ENCODE data around the gene ITGA5.

Gene ITGA5

DNA sequence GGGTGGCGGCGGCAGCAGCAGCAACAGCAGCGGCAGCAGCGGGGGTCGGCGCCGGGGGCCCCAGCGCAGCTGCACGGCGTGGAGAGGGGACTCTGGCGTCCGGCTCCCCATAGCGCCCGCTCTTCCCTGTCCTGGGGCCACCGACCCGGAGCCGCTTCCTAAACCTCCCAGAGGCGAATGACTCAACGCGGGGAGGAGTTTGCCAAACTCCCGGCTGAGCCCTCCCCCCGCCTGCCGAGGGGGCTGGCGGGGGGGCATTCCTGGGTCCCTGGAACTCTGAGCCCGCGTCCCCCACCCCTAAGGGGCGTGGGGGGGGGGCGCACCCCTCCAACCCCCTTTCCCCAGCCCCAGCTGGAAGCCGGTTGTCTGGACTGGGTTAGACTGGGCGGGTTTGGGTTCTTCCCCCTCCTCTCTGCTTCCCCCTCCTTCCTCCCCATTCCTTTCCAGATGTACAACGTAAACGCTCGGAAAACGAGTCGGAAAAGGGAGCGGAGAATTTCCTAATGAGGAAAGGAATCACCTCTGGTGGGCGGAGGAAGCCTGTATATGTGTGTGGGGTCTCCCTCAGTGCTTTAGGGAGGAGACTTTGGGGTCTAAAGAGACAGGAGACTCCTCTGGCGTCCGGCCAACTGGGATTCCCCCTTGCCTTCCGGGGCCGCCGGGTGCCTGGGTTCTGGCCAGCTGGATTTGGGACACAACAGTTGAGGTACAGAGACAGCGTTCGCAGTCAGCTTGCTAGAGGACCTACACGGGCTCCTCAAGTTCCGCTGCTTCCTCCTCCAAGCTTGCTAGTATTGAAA is at the start of gene ITGA5:
Gene ITGA5, minus strand, starts transcription at position 179 of the 800 bp plus-strand sequence. Its CDS starts 68 bp downstream, at position 111.
- no peak for DNase-seq (ENCODE audit: low read depth, low spot score)

DNA sequence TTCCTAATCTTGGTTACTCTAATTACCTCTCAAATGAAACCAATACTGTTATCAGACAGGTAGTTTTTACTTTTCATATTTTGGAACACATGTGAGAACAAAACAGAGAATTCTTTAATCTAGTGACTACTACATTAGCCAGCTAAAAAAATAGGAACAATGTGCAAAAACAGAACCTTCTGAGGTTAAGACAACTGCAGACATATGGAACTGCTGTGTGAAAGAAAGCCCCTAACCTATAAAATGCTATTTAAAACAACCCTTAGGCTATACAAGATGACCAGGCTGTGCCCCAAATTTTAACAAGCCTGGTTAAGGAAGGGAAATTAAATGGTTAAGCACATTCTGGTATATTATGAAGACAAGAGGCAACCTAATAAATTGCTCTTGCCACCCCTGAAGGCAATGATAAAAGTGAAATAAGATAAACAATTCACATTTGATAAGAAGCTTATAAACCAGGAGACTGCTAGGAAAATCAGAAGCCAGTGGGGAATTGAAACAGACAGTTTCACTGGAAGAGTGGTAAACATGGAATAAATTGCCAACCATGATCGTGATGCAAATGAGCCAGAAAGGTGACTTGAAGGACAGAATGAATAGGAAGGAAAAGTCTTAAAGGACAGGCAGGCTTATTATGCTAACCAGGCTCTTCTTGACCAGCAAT is 46.9 kb upstream of the ITGA5 start:
- DNase-seq (ENCODE audit: low read depth, low spot score) = no peak

DNA sequence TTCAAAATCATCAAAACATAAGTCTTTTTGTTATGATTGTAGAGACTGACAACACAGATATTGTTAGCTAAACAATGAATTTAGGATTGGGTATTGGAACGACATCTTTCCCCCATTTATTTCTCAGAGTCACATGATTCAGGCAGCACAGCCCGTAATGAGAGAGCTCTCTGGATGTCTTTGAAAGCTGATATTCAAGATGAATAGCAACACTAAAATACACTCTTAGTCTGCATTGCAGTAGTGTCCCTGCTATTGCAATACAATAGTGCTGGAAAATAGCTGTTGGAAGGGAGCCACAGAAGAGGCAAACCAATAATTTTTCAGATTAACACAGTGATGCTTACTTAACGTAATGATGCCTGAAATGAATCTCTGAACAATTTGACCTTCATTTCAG is 44.4 kb upstream of the ITGA5 start:
- DNase-seq (ENCODE audit: low read depth, low spot score) = no peak

DNA sequence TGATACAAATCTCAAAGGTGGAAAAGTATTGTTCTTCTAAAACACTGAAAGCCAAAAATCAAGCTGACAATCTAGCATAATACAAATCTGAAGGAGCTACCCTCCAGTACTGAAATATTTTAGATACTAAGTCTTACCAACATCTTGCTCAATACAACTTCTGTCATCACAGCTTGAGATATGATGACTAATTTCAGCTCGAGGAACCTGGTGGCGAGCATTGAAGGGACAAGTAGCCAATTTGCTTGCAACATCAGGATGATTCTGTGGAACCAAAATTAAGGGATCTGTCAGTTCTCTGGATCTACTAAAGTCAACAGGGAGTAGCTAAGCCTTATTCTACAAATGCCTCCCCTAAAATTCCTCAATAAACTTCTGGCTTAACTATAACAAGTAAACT is 44.0 kb upstream of the ITGA5 start:
- no peak for DNase-seq (ENCODE audit: low read depth, low spot score)

DNA sequence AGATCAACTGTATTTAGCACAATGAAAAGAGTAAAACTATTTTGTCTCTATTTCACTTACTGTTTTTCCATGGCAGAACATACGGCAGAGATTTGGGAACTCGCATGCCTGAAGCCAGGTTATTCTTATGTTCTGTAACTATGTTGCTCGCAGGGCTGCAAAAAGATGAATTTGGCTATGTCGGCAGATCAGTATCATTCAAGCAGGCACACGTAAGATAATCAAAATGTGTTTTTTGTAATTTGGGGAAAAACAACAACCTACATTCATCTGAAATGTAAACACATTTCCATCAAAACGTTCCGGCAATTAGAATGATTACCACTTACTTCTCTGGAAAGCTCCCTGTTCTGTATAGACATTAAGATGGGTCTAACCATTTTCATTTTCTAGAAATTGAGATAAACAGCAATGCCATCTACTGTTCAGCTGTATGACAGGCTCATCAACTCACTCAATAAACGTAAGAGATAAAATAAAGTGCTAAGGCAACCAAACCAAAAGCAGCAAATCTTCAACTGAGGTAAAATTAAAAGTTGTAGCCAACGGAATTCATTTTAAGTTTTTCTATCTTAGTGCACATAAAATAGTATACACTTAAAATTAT is 41.4 kb upstream of the ITGA5 start:
- DNase-seq (ENCODE audit: low read depth, low spot score) = no peak

DNA sequence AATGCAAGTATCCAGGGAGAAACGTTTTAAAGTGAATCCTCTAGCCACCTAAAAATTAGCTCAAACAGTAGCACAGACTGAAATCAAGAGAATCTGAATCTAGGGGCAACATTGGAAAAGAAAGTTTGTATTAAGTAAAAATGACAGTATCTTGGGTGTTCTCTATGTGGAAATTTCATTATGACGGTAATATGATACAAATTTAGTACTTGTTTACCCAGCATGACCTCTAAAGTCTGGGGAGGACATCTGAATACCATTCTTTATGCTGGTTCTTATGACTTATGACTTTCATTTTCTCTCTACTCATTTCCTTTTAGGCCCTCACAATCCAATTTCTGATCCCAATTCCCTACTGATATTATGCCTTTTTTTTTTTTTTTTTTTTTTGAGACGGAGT is 40.3 kb upstream of the ITGA5 start:
- no peak for DNase-seq (ENCODE audit: low read depth, low spot score)

DNA sequence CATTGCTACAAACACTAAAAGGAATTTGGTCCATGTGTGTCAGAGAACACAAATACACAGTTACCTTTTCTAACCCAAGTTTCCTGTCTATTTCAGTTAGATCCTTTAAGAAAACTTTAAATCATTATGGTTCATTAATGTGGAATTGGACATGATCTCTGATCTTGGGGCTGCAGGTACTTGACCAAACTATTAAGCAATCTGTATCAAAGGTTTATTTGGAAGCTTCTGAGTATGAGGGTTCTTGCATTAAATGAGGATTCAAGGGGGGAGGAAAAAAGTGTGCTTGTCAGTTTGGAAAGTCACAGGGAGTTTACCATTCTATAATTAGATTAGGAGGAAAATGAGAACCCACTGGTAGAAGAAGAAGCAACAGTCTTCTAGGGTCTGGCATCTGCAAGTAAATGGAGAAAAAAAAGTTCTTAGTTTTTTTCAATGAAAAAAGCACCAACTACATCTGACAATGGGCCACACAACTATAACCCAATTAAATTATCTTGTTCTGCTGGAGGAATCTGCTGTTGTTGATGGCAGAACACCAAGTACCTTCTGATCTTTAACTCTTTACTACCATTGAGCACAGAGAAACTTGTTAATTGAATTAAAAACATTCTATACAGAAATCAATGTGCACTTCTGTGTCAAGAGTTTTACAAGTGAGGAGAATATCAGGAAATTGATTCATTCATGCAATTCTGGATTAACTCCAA is 36.8 kb upstream of the ITGA5 start:
- DNase-seq (ENCODE audit: low read depth, low spot score) = no peak

DNA sequence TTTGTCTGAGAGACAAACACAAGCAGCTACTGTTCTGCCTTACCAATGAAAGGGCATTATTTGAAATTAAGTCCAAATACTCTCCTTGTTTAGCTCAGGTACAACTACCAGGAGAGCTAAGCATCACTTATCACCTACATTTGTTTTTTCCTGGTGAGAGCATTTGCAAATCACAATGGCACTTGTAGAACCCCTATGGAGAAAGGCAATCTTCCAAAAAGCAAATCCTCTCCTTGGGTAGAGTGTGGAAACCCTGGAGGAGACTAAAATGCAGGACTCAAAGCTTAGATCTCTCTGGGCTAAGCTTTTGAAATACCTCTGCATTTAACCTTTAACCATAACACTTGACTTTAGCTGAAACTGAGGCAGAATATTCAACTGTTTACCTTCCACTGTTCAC is 33.6 kb upstream of the ITGA5 start:
- DNase-seq (ENCODE audit: low read depth, low spot score) = no peak

DNA sequence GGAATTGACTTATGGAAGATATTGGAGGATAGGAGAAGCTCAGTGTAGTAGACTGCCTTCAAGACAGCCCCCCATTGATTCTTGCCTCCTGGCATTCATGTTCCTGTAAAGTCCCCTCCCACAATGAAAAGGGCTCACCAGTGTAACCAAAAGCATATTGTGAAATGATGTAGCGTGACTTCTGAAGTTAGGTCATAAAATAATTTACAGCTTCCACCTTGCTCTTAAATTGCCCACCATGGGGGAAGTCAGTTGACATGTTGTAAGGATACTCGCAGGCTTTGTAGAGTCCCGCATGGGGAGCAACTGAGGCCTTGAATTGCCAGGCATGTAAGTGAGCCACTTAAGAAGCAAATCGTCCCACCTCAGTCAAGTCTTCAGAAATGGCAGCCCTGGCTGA is 29.3 kb upstream of the ITGA5 start:
- no peak for DNase-seq (ENCODE audit: low read depth, low spot score)

DNA sequence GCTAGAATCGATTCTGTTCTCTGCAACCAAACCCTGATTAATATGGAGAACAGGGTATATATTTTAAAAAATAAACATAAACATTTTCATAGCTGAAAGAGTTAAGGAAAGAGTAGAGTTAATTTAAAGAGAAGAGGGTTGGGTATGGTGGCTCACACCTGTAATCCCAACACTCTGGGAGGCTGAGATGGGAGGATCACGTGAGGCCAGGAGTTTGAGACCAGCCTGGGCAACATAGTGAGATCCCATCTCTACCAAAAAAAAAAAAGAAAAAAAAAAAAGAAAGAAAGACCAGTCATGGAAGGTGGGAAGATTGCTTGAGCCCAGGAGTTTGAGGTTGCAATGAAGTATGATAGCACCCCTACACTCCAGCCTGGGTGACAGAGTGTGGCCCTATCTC is 28.9 kb upstream of the ITGA5 start:
- DNase-seq (ENCODE audit: low read depth, low spot score) = no peak

DNA sequence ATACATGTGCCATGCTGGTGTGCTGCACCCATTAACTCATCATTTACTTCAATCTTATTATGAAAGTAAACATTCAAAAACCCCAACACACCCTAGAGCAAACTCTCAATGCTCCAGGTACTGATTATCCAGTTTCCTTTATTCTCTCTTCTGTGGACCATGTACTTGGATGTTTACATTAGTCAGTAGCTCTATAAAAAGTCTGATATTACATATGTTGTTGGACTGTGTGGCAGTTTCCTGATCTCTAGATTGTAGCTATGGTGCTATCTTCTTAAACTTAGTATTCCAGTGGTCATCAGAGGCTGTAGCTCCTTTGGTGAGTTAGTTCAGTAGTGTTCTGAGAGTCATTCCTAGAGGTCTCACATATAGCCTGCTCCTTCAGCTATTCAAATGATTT is 25.1 kb upstream of the ITGA5 start:
- DNase-seq (ENCODE audit: low read depth, low spot score) = no peak

DNA sequence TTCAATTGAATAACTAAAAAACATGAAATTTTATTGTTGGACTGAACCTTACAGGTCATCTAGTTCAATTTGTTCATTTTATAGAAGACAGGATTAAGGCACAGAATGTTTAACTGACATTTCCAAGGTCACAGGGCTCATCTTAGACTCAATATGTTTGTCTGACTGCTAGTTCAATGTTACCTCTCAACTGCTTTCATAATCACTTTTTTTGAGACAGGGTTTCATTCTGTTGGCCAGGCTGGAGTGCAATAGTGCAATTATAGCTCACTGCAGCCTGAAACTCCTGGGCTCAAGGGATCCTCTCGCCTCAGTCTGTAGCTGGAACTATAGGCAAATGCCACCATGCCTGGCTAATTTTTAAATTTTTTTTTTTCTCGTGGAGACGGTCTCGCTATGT is 24.4 kb upstream of the ITGA5 start:
- DNase-seq (ENCODE audit: low read depth, low spot score) = no peak

DNA sequence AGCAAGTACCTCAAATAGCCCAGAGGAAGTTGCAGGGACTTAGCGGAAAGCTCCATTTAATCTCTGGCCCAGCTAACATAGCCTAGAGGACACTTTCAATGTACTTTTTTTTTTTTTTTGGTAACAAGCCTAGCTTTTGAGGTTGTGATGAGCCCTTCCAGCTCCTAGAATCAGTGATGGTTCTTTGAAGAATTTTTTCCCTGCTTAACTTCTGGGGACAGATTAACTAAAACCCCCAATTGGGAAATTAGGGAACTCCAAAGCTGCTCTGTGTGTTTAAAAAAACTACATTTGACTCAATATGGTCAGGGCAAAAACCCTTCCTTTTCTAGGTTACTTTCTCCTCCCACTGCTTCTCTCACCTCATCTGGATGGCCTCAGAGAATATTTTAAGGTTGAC is 23.9 kb upstream of the ITGA5 start:
- DNase-seq (ENCODE audit: low read depth, low spot score) = no peak

DNA sequence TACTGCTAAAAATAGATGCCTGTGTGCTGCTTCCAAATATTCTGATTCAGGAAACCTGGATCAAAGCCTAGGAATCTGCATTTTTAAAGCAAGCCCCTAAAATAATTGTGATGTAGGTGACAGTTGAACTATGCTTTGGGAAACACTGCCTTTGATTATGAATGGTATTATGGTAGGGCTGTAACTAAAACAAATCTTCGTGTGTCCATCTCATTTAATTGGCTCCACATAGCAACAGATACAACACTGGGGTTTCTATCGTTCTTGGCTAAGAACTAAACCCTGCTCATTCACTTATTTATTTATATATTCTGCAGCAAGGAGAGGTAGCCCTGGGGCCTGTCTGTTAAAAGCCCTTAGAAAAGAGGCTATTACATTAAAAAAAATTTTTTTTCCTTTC is 23.0 kb upstream of the ITGA5 start:
- no peak for DNase-seq (ENCODE audit: low read depth, low spot score)

DNA sequence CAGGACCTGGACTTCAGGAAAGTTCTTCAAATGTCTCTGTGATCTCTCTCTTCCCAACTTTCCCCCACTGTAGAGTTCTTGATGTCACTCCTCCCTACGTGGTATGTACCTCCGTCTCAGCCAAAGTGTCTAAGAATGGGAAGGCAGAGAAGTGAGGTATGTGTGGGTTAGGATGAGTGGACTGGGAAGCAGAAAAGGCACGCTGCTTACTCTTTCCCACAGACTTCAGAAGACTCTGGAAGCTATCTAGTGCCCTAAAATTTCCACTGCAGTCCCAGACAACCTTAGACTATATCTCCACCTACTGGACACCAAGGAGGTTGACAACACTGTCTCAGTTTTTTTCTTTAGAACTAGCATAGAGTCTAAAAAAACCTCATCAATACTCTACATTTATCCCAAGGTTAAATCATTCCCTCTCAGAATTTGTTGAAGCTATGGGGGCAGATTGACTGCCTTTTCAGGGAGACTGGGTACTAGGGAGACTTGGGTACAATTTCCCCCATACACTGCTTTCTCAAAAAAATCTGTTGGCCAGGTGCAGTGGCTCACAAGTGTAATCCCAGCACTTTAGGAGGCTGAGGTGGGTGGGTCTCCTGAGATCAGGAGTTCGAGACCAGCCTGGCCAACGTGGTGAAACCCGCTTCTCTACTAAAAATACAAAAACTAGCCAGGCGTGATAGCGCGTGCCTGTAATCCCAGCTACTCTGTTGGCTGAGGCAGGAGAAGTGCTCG is 20.6 kb upstream of the ITGA5 start:
- DNase-seq (ENCODE audit: low read depth, low spot score) = no peak

DNA sequence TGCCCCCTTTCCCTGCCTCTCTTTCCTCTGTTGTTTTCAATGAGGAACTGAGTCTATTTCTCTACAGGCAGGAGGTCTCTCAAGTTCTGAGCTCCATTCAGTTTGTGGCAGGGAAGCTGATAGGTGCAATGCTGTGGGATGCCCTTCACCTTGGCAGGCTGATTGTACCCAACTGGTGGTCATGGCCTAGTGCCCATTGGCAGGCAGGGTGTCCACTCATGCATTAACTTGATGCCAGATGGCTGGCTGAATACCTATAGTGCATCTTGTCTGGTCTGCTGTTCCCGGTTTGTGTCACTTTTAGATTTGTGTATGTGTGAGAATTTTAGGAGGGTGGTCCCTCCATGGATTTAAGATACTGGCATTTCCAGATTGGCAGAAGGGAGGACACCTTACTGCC is 20.0 kb upstream of the ITGA5 start:
- DNase-seq (ENCODE audit: low read depth, low spot score) = no peak

DNA sequence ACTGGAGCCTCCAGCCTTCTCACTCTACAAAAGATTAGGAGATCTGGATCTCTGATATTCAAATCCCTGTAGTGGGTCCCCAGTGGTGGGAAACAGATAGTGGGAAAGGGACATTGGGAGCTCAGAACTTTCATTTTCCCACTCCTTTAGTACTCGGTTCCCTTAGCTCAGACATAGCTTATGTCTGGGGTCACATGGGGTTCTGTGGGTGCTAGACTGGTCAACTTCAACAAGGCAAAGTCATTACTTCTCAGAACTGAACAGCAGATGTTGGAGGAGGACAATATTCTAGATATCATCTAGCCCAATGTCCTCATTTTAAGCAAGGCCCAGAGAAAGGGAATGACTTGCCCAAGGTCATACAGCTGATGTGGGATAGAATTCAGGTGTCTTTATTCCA is 19.5 kb upstream of the ITGA5 start:
- no peak for DNase-seq (ENCODE audit: low read depth, low spot score)

DNA sequence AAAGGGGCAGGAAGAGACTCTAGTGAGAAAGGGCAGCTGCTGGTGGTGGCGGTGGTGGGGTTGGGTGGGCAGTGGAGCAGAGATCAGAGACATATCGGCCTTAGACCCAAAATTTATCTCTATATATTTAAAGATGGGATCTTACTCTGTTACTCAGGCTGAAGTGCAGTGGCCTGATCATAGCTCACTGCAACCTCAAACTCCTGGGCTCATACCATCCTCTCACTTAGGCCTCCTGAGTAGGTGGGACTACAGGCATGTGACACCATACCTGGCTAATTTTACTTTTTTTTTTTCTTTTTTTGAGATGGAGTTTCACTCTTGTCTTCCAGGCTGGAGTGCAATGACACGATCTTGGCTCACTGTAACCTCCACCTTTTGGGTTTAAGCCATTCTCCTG is 18.6 kb upstream of the ITGA5 start:
- DNase-seq (ENCODE audit: low read depth, low spot score) = no peak

DNA sequence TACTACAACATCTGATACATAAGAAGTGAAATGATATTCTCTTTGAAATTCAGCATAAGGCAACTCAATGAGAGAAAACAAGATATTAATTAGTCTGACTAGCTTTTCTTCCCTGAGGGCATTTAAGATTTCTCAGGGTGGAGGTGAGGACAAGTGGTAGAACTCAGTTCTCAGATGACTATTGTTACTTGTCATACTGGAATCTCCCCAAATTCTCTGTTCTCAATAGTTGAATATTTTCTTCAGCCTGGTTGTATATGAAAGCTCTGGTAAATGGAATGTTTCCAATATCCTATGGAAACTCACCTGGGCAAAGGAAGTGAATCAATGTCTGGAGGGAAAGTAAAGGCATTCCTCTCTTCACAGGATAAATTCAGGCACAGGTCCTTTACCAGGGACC is 18.2 kb upstream of the ITGA5 start:
- DNase-seq (ENCODE audit: low read depth, low spot score) = no peak

DNA sequence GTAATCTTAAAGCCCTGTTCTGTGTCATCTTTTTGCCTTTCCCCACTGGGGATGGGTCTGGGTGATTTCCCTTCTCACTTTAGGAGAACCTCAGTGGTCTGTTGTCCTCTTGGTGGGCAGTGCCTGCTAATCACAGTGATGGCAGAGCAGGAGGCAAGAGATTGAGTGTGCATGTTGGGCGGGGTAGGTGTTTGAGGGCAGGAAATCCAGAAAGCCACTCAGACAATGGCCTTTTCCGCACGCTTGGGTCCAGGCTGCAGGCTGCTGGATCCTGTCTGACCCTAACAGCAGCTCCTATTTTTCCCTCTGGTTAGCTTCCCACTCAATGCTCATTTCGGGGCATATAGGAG is 13.7 kb upstream of the ITGA5 start:
- no peak for DNase-seq (ENCODE audit: low read depth, low spot score)

DNA sequence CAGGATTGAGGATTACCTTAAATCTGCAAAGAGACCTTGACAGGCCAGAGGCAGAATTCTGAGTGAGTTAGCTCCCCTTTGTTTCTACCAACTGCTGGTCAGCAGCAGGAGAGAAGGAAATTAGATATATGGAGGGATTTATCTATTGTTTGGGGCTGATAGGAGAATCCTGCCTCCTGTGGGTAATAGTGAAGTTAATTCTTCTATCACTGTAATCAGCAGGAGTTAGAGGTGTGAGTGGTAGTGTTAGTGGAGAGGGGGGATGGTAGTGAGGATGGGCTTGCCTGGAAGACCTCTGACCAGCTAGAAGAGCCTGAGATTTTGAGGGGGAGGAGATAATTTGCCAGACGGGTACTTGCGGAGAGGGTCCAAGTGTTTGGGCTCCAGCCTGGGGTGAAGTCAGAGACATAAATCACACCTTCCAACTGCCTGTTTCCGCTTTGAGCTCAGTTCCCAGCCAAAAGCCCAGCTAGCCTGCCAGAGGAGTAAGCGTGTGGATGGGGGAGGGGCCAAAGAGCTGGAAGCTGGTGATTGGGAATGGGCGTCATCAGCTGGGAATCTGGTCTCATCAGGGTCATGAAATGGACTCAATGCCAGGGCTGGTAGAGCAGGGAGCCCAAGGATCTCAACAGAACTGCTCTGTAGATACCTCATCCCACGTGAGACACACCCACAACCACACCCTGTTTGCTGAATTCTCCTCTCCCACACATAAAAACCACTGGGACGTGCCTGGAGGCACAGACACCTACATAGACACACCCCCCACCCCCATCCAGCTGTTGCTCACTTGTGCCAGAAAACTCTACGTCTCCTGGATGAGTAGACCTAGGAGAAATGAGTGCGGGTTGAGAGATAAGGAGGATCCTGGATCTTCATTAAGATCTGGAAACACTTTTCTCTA is 13.1 kb upstream of the ITGA5 start:
- no peak for DNase-seq (ENCODE audit: low read depth, low spot score)

All from iPS DF 19.7 (cell line).